GM12878 (cell line): ENCODE measurements around the gene LRBA. TPM values are rescaled to one million over a fixed set of nuclear protein-coding genes. Genes with fewer than 3 reads are reported as not detected.

Experiments
- ATAC-seq: fragments of 200-7000 bp; cut with Tn5 transposase; 3 replicates; pipeline ENCODE4 v1.9.1; 2020; ENCODE audit warnings: mild to moderate bottlenecking, moderate library complexity
- BruUV-seq: library from RNA; stranded (reverse); fragments of 400-500 nt; replicated peaks from 2 replicates; lab custom pipeline; 2021; lab: Mats Ljungman, UMichigan
- CTCF ChIA-PET: fragments of 300-600 bp; sonication (Branson Sonifier 250); formaldehyde crosslinking; extraction: SDS; loops from one replicate; lab custom pipeline; 2021; ENCODE audit warnings: inconsistent platforms; lab: Yijun Ruan, JAX
- POLR2A ChIA-PET: fragments of 350-600 bp; formaldehyde crosslinking; extraction: SDS; loops from one replicate; lab custom pipeline; 2021; ENCODE audit warnings: inconsistent platforms; lab: Charles Lee
- RAD21 ChIA-PET: fragments of 300-600 bp; sonication (Branson Sonifier 250); formaldehyde crosslinking; loops from one replicate; lab custom pipeline; 2023; ENCODE audit warnings: antibody characterized with exemption; ENCODE audit not compliant: unreplicated experiment; lab: Charles Lee
- SMC1A ChIA-PET: fragments of 300-600 bp; sonication (Branson Sonifier 250); formaldehyde crosslinking; loops from one replicate; lab custom pipeline; 2023; ENCODE audit not compliant: unreplicated experiment, uncharacterized antibody; lab: Charles Lee
- DNase-seq: peaks from one replicate; pipeline ENCODE4 v3.0.0-alpha.2; 2011; ENCODE audit warnings: low read depth, low spot score
- FAIRE-seq: peaks from 3 replicates; lab custom pipeline; 2011; peaks lifted over from hg19 to GRCh38; lab: Jason Lieb, UNC
- H2AFZ ChIP-seq: 2 replicates; pipeline ENCODE4 v1.6.0; 2011; ENCODE audit warnings: low read depth, low read length, control low read depth; ENCODE audit not compliant: control insufficient read depth
- H3K27ac ChIP-seq: 2 replicates; pipeline ENCODE4 v1.5.1; 2011; ENCODE audit warnings: control low read depth; ENCODE audit not compliant: control insufficient read depth, insufficient read depth
- H3K27me3 ChIP-seq, 2 experiments: replicated peaks in 1 of 2; 2 replicates each; pipeline versions ENCODE4 v1.6.0 to v1.6.1; 2011; ENCODE audit warnings: low read length in 1 of 2; ENCODE audit not compliant: control insufficient read depth in 2 of 2, insufficient read depth in 2 of 2
- H3K36me3 ChIP-seq, 2 experiments: 2 replicates each; pipeline ENCODE4 v1.5.1; 2011; ENCODE audit warnings: low read length in 1 of 2; ENCODE audit not compliant: control insufficient read depth in 2 of 2, insufficient read depth in 2 of 2
- H3K4me1 ChIP-seq: 2 replicates; pipeline ENCODE4 v1.6.1; 2011; ENCODE audit warnings: mild to moderate bottlenecking, low read length, moderate library complexity, mixed read lengths; ENCODE audit not compliant: control insufficient read depth, insufficient read depth
- H3K4me2 ChIP-seq: 2 replicates; pipeline ENCODE4 v1.6.0; 2011; ENCODE audit warnings: control low read depth; ENCODE audit not compliant: control insufficient read depth, insufficient read depth
- H3K4me3 ChIP-seq: fragments of 200-600 bp; sonication (generic); 2 replicates; pipeline ENCODE4 v1.5.1; 2016
- H3K79me2 ChIP-seq: 2 replicates; pipeline ENCODE4 v1.6.0; 2011; ENCODE audit warnings: low read length; ENCODE audit not compliant: control insufficient read depth, insufficient read depth
- H3K9ac ChIP-seq: 2 replicates; pipeline ENCODE4 v1.8.0; 2011; ENCODE audit warnings: low read length, control low read depth, mixed read lengths; ENCODE audit not compliant: control insufficient read depth, insufficient read depth
- H3K9me3 ChIP-seq: replicated peaks from 3 replicates; pipeline ENCODE4 v1.5.1; 2011; ENCODE audit warnings: mild to moderate bottlenecking, low read length; ENCODE audit not compliant: control insufficient read depth, insufficient read depth
- H4K20me1 ChIP-seq: 2 replicates; pipeline ENCODE4 v1.6.0; 2011; ENCODE audit not compliant: control insufficient read depth, insufficient read depth
- ATF3 ChIP-seq: IDR thresholded peaks from 2 replicates; pipeline ENCODE4 v1.6.1; 2011; ENCODE audit warnings: low read depth, mild to moderate bottlenecking, low read length, moderate library complexity, borderline replicate concordance; ENCODE audit errors: extremely low read depth
- ATF7 ChIP-seq: fragments of 450-650 bp; IDR thresholded peaks from 2 replicates; pipeline ENCODE4 v1.6.1; 2016; ENCODE audit warnings: low read depth, mild to moderate bottlenecking
- BMI1 ChIP-seq: fragments of 450-650 bp; IDR thresholded peaks from 2 replicates; pipeline ENCODE4 v1.6.1; 2016; ENCODE audit warnings: mild to moderate bottlenecking, moderate library complexity, borderline replicate concordance
- E2F8 ChIP-seq: fragments of 450-650 bp; IDR thresholded peaks from 2 replicates; pipeline ENCODE4 v1.6.1; 2018; ENCODE audit warnings: mild to moderate bottlenecking, low read depth, moderate library complexity; ENCODE audit not compliant: partially characterized antibody
- EED ChIP-seq: sonication (generic); IDR thresholded peaks from 2 replicates; pipeline ENCODE4 v1.6.1; 2016; ENCODE audit warnings: antibody characterized with exemption, low read depth
- JUNB ChIP-seq: IDR thresholded peaks from 2 replicates; pipeline ENCODE4 v1.6.1; 2016; ENCODE audit warnings: antibody characterized with exemption, mild to moderate bottlenecking
- MEF2A ChIP-seq: IDR thresholded peaks from 2 replicates; pipeline ENCODE4 v1.6.1; 2011; ENCODE audit warnings: low read depth, mild to moderate bottlenecking, low read length, moderate library complexity; ENCODE audit not compliant: insufficient read depth
- MTA2 ChIP-seq: fragments of 450-650 bp; IDR thresholded peaks from 2 replicates; pipeline ENCODE4 v1.6.1; 2016; ENCODE audit warnings: low read depth, mild to moderate bottlenecking, moderate library complexity
- MTA3 ChIP-seq: IDR thresholded peaks from 2 replicates; pipeline ENCODE4 v1.6.1; 2012; ENCODE audit warnings: low read length, inconsistent platforms, borderline replicate concordance
- NBN ChIP-seq: fragments of 450-650 bp; IDR thresholded peaks from 2 replicates; pipeline ENCODE4 v1.6.1; 2016
- NR2C2 ChIP-seq: IDR thresholded peaks from 2 replicates; pipeline ENCODE4 v1.6.1; 2011; ENCODE audit warnings: borderline replicate concordance, low read depth; ENCODE audit not compliant: control insufficient read depth, insufficient read length
- NR2F1 ChIP-seq: fragments of 450-650 bp; conservative IDR thresholded peaks from 2 replicates; pipeline ENCODE4 v1.6.1; 2017; ENCODE audit warnings: mild to moderate bottlenecking
- RUNX3 ChIP-seq: IDR thresholded peaks from 2 replicates; pipeline ENCODE4 v1.6.1; 2012; ENCODE audit warnings: low read length, inconsistent platforms
- SKIL ChIP-seq: fragments of 450-650 bp; IDR thresholded peaks from 2 replicates; pipeline ENCODE4 v1.6.1; 2017; ENCODE audit warnings: mild to moderate bottlenecking, low read depth, inconsistent platforms; ENCODE audit not compliant: poor library complexity, severe bottlenecking
- TBL1XR1 ChIP-seq: IDR thresholded peaks from 2 replicates; pipeline ENCODE4 v1.6.1; 2012; ENCODE audit warnings: low read depth, low read length, improper control_type of control experiment
- ZBTB33 ChIP-seq: fragments of 450-650 bp; IDR thresholded peaks from 2 replicates; pipeline ENCODE4 v1.6.1; 2017; ENCODE audit warnings: mild to moderate bottlenecking
- ZNF384 ChIP-seq: IDR thresholded peaks from 2 replicates; pipeline ENCODE4 v1.6.1; 2012; ENCODE audit warnings: low read depth, mild to moderate bottlenecking, low read length, improper control_type of control experiment, borderline replicate concordance
- ZNF622 ChIP-seq: fragments of 450-650 bp; IDR thresholded peaks from 2 replicates; pipeline ENCODE4 v1.6.1; 2017; ENCODE audit warnings: mild to moderate bottlenecking, inconsistent platforms
- ZSCAN29 ChIP-seq: fragments of 450-650 bp; IDR thresholded peaks from 2 replicates; pipeline ENCODE4 v1.6.1; 2017; ENCODE audit warnings: mild to moderate bottlenecking, moderate library complexity
- WGBS: methylation state at CpG from one replicate; pipeline ENCODE4 v1.1.6; 2016; ENCODE audit warnings: low lambda C conversion rate; ENCODE audit not compliant: insufficient replicate concordance, insufficient coverage; ENCODE audit errors: missing lambda C conversion rate; 5-methylcytosine and 5-hydroxymethylcytosine counted together
- in situ Hi-C: fragments of 300-500 bp; cut with MboI; formaldehyde crosslinking; loops from 9 replicates; pipeline ENCODE4 v1.14.3; 2018; ENCODE audit warnings: mixed read lengths
- intact Hi-C: fragments of 100-400 bp; cut with micrococcal nuclease; formaldehyde crosslinking; loops from one replicate; pipeline ENCODE4 v1.14.2; 2022; ENCODE audit not compliant: unreplicated experiment
- polyA plus RNA-seq, 11 experiments: library from polyadenylated mRNA; depleted of rRNA in 4 of 11; unstranded in 6 of 11; stranded (reverse) in 5 of 11; fragments of >200 nt; fragmentation: Nextera tagmentation in 4 of 11; fragmentation: Illumina TruSeq in 1 of 11; extraction: Ambion mirVana in 4 of 11; extraction: Trizol in 1 of 11; gene quantifications; 1 replicate in 1 of 11; 2 replicates in 10 of 11; pipeline versions ENCODE4 v1.2.1 to v1.2.3, GENCODE V29; 2011 to 2016; ENCODE audit warnings: inconsistent platforms in 2 of 11, missing spikeins in 2 of 11, low read depth in 1 of 11
- total RNA-seq, 4 experiments: library from RNA; depleted of rRNA in 3 of 4; stranded (reverse); fragments of >200 nt in 3 of 4; fragmentation: Illumina TruSeq in 1 of 4; extraction: Trizol in 1 of 4; gene quantifications; 2 replicates each; pipeline versions ENCODE4 v1.2.1 to v1.2.3, GENCODE V29; 2013 to 2021

The LRBA gene
- total and polyA plus RNA-seq, 10 of the 15 experiments (the other 5 are each of a cell fraction or from before 2014, with no cell fraction given) = 20.3 to 93.4 (median 55.0) TPM

- no peaks in the 10 kb centered on the region for H3K4me1 ChIP-seq
- SMC1A ChIA-PET = interaction anchor here (1.0 kb wide), 1 partner anchor 541 kb away, joined by 3 read pairs; no protein-coding TSS in a partner anchor
- no peaks in the 10 kb centered on the region for H3K27me3 ChIP-seq
- no peaks in the 10 kb centered on the region for H3K9me3 ChIP-seq
- in situ Hi-C loops (no loop called here), intact Hi-C loops (no loop called here)
- no peak for DNase-seq
- FAIRE-seq = peak; percentile 23
- H2AFZ ChIP-seq = no peak overlapping the region
- 70% methylated on average over 2 of the region's 2 CpGs for whole genome bisulfite sequencing
- no TSS peak for BruUV-seq
- H3K36me3 ChIP-seq = no peaks in the 10 kb centered on the region; a peak in 1 of 4 replicates
- H3K79me2 ChIP-seq = no peaks in the 10 kb centered on the region
- RAD21 ChIA-PET = no interaction called here
- peak; percentile 85 for ATAC-seq
- CTCF ChIA-PET = no interaction called here
- POLR2A ChIA-PET = no interaction called here
- no peaks in the 10 kb centered on the region for H4K20me1 ChIP-seq
- H3K4me3 ChIP-seq = no peak overlapping the region
- no peak overlapping the region for H3K9ac ChIP-seq
- H3K4me2 ChIP-seq = no peak overlapping the region
- H3K27ac ChIP-seq = no peak overlapping the region
- TF ChIP-seq MTA2 (no peak), MTA3 (no peak), E2F8 (no peak), NR2F1 (no peak), ATF3 (no peak), ZBTB33 (no peak), NBN (no peak), JUNB (peak; percentile 26; the same call in 1 of the 2 replicates), TBL1XR1 (no peak), EED (no peak), MEF2A (0 out of 2 replicates have a peak, but pooled peaks have one; percentile 14), SKIL (no peak), BMI1 (no peak), ZNF622 (no peak), ZNF384 (no peak), NR2C2 (no peak), ATF7 (peak; percentile 76), RUNX3 (peak; percentile 33), ZSCAN29 (no peak)
Measured at GRCh38 chr4:150325872-150326271, 689.2 kb downstream of the LRBA start.
